HG02884 (cell line): ENCODE measurements around the gene CLN6.
"Not testable (repeated sequence)": the region's sequence is repeated elsewhere in the genome, so short reads cannot be mapped to it uniquely, and the experiment has no call there.

Source experiments
- ATAC-seq: cut with Tn5 transposase; IDR thresholded peaks from one replicate; pipeline ENCODE4 v1.9.1; 2021; ENCODE audit warnings: mild to moderate bottlenecking, moderate library complexity; ENCODE audit not compliant: unreplicated experiment

Gene CLN6

DNA sequence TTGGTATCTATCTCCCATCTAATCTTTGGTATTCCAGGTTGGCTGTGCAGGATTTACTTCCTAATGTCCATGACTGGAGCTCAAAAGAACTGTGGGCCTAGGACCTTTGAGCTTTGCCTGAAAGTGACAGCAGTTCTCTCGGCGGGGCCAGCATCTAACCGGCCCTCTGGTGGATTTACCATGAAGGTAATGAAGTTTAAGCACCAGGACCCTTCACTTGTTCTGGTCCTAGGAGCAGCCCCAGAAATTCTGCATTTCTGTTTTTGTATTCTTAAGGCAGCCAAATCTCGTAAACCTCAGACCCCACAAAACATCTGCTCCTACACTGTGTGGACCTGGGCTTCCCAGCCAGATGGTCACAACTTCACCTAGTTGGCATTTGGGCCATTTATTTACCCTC is 37.4 kb downstream of the CLN6 start:
- no peak for ATAC-seq

DNA sequence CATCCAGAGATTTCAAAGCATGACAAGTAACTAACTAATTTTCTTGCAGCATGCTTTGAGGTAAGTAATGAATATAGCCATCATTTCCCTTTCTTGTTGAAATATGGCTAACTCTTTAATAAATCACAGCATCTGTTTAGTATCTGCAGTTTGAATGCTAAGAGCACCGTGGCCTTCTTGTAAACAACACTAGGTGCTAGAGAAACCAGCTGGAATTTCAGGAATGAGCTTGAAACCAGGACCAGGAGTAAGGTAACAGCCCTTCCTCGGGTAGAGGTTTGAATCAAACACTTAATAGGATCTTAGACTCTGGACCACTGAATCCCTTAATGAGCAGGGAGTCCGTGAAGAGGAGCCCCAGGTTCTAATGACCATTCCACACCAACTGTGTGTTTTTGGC is 38.0 kb downstream of the CLN6 start:
- no peak for ATAC-seq

DNA sequence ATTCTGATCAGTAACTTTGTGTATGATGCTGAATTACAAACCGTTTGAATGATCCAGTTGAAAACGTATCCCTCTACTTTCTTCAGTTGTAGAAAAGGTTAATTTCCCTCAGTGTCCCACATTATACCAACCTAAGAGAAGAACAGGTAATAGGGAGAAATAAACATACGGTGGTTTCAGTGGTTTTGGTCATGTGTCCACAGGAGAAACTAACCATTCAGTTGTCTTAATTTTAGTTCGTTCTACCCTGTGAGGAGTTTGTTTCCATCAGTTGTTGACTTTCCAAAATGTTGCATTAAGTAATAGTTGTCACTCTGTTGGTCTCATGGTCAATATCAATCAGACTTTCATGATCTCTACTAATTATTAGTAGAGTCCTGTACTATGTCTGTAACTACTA is 39.5 kb downstream of the CLN6 start:
- no peak for ATAC-seq

DNA sequence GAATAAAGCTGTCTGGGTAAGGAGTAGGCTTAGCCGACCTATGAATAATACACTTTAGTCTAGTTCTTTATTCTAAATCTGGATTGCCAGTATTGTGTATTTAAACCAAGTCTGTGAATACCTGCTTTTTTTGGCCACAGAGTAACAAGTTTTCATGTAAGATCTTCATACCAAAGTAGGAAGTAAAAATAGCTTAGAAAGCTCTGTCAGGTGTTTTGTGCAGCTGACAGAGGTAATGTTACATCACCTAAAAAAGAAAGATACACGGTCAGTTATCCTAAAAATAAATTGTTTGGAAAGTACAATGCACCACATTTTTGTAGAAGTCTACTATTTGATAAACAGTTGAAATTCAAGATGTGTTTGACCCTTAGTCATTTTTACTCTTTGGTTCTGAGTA is 40.9 kb downstream of the CLN6 start:
- no peak for ATAC-seq

DNA sequence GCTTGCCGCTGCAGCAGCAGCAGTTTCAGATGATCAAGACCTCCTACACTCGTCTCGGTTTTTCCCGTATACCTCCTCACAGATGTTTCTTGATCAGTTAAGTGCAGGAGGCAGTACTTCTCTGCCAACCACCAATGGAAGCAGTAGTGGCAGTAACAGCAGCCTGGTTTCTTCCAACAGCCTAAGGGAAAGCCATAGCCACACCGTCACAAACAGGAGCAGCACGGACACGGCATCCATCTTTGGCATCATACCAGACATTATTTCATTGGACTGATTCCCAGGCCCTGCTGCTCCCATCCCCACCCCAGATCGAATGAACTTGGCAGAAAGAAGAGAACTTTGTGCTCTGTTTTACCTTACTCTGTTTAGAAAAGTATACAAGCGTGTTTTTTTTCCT is 42.0 kb downstream of the CLN6 start:
- no peak for ATAC-seq

DNA sequence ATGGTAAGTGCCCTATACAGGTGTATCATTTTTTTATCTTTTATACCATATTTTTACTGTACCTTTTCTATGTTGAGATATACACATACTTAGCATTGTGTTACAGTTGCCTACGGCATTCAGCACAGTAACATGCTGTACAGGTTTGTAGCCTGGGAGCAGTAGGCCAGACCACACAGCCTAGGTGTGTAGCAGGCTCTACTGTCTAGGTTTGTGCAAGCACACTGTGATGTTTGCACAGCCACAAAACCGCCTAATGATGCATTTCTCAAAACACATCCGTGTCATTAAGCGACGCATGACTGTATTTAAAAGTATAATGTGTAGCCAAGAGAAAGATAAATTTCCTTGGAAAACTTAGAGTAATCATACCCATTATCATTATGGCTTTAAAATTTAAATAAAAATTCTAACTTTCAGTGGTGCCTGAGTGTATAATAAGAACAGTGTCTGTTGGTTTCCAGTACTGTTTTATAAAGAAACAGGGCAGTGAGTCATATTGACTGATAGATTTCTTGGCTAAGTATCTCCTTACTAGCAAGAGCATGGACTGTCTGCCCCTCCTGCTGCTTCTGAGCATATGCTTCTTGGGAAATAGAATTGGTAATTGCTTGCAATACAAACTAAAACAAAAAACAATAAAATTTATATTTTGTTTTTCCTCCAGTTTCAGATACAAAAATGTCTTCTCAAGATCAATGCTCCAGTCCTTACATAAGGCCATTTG is 42.7 kb downstream of the CLN6 start:
- no peak for ATAC-seq

DNA sequence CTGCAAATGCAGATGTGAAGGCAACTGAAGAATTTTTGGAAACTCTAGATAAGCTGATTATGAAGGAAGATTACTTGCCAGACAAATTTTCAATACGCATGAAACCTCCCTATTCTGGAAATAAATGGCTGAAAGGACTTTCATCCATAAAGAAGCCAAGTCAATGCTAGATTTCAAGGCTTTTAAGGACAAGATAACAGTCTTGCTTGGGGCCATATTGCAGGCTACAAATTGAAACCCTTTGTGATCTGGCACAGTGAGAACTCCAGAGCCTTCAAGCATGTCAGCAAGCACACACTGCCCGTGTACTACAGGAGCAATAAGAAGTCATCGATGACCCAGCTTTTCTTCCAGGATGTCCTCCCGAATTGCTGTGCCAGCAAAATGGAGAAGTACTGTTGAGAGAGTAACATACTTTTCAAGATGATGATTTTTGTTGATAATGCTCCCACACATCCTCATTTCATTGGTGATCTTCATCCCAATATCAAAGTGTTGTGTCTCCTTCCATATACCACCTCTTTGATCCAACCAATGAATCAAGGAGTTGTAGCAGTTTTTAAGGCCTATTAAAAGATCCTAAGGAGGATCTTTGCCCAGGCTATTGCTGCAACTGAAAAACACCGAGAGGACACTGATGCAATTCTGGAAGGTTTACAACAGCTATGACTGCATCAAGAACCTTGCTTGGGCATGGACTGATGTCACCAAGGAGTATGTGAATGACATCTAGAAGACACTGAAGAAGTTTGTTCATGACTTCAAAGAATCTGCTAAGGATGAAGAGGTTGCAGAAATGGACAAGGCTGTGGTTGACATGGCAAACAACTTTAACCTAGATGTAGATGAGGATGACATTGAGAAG is 44.7 kb downstream of the CLN6 start:
- no peak for ATAC-seq

DNA sequence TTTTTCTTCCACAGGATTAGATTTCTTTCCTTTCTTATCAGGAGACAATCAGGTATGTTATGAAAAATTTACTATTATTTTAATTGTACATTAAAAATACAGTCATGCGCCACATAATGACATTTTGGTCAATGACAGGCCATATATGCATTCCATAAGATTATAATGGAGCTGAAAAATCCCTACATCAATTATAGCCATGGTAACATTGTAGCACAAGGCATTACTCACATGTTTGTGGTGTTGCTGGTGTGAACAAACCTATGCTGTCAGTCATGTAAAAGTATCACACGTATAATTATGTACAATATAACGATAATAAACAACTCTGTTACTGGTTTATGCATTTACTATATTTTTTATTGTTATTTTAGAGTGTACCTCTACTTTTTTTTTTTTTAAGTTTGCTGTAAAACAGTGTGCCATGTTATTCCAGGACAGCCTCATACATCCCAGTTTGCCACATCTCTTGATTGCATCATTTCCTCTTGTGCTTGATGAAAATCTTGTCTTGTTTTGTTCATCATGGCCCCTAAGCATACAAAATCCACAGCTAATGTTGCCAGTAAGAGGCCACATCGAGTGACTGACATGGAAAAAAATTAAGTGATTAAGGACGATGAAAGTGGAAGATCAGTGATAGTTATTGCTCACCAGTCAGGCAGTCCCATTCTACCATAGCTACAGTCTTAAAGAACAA is 45.8 kb downstream of the CLN6 start:
- no peak for ATAC-seq

DNA sequence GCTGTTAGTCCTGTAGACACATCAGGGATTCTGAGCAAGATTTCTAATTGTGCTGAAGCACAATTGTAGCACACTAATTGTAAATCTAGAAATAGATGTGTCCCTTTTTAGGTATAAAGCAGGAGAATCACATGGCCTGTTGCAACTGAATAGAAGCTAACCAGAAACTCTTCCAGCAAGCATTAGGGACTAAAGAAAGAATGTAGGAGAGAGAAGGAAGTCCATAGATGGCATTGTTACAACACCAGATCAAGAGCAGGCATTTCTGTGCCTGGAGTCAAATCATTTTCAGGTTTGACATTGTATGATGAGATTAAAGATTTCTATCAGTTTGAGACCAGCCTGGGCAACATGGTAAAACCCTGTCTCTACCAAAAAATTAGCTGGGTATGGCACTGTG is 51.8 kb downstream of the CLN6 start:
- ATAC-seq: no peak

DNA sequence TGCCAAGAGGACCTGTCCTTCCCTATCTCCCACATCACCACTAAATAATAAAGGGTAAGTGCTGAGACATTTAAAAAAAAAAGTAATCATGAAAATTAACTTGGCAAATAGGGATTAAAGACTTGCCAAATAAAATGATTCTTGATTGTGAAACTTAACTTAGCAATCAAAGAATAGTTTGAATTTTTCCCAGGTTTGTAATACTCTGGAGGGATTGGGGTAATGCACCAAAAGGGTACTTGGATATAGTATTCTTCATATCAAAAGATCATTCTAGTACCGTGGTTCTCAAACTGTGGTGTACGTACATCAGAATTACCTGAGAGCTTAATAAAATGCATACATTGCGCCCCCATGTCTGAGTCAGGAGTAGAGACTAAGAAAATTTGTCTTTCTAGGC is 52.9 kb downstream of the CLN6 start:
- ATAC-seq: no peak

DNA sequence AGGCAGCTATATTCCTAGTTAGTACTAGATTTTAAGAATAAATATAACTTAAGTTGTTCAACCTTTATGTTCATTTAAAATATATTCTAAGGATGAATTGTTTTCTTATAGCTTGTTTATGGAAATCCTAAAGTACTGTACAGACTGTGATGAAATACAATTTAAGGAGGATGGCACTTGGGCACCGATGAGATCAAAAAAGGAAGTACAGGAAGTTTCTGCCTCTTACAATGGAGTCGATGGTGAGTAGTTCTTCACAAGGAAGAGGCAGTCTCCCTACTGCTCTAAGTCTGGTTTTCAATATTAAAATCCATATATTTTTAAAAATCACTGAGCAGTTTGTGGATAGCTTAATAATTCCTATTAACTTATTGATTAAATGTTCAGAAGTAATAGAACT is 54.0 kb downstream of the CLN6 start:
- no peak for ATAC-seq

DNA sequence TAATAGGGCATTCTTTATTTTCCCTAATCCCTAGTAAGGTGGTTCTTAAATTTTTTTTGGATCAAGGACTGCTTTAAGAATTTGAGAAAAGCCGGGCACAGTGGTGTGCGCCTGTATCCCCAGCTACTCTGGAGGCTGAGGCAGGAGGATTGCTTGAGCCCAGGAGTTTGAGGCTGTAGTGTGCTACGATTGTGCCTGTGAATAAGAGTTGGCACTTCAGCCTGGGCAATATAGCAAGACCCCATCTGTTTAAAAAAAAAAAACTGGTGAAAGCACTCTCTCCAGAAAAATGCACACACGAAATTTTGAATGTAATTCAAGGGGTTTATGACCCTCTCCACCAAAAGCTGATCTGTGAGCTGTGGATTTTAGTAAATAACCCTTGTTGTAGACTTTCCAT is 56.4 kb downstream of the CLN6 start:
- ATAC-seq: no peak

DNA sequence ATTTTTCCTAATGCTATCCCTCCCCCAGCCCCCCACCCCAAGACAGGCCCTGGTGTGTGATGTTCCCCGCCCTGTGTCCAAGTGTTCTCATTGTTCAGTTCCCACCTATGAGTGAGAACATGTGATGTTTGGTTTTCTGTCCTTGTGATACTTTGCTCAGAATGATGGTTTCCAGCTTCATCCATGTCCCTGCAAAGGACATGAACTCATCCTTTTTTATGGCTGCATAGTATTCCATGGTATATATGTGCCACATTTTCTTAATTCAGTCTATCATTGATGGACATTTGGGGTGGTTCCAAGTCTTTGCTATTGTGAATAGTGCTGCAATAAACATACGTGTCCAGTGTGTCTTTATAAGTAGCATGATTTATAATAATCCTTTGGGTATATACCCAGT is 57.5 kb downstream of the CLN6 start:
- not testable (repeated sequence) for ATAC-seq

DNA sequence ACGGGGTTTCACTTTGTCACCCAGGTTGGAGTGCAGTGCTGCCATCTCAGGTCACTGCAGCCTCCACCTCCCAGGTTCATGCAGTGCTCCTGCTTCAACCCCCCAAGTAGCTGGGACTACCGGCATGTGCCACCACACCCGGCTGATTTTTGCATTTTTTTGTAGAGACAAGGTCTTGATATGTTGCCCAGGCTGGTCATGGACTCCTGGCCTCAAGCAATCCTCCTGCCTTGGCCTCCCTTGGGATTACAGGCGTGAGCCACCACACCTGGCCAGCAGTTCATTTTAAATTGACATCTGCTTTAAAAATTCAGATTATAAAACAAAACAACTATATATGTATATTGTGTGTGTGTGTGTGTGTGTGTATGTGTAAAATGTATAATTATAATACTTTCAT is 62.7 kb downstream of the CLN6 start:
- no peak for ATAC-seq

DNA sequence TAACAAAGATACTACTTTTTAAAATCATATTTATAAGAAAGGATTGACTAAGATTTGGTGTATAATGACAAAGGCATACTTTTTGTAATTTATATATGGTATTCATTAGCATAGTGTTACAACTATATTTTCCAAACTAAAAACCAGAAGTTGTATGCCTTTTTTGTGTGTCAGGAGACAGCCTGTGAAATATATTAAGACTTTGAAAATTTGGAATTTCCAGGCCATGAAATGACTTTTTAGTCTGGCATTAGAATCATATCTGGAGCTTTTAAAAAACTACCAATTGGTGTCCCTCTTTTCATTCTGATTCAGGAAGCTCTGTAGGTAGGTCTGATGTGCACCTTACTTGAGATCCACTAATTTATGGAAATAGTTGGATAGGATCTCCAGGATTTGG is 66.3 kb downstream of the CLN6 start:
- no peak for ATAC-seq

DNA sequence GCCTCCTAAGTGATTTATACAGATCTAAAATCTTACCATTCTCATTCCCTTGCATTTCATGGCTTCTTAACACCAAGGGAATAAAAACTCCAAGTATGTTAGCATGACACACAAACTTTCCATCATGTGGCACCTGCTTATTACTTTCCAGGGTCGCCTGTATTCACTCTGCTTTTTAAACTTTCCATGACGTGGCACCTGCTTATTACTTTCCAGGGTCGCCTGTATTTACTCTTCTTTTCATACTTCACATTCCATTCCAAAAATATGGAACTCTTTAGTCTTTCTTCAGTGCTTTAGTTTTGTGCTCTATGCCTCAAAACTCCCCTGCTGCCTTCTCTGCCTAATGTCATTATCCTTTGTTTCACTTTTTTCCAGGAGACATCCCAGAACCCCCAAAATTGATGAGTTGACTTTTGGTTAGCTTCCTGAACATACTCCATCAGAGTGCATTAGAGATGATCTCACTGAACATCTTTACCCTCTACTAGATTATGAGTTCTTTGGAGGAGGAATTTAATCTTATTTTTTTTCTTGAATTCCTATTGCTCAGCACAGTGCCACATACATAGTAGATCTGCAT is 71.4 kb downstream of the CLN6 start:
- no peak for ATAC-seq

DNA sequence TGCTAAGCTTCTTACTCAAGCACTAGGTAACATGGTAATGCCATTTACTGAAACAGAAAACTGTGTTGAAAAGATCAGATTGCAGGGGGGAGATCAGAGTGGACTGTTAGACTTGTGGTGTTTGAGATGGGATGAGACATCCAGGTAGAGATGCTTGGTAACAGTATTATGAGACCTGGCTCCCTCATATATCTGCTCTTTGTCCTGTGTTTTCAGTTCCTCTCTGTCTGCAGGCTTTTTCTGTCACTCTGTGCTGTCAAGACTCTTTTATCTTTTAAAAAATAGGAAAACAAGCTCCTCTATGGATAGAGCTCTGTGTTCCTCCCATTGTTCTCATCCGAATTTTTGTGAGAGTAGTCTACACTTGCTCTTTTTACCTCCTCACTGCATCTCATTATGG is 72.5 kb downstream of the CLN6 start:
- no peak for ATAC-seq
